Hepatocyte (in vitro differentiated cells): ENCODE data around the gene GCLC.

Source experiments
- EZH2 ChIP-seq: fragments of 200-600 bp; sonication (generic); IDR thresholded peaks from 2 replicates; pipeline ENCODE4 v1.6.1; 2016; ENCODE audit warnings: antibody characterized with exemption, mild to moderate bottlenecking, borderline replicate concordance
- EZH2phosphoT487 ChIP-seq: fragments of 200-600 bp; sonication (generic); IDR thresholded peaks from one replicate; pipeline ENCODE4 v1.6.1; 2018; ENCODE audit warnings: antibody characterized with exemption, mild to moderate bottlenecking, low read depth, moderate library complexity; ENCODE audit not compliant: unreplicated experiment, severe bottlenecking
- TF ChIP-seq, protein P1 (sequence below): fragments of 200-600 bp; sonication (generic); IDR thresholded peaks from 2 replicates; pipeline ENCODE4 v1.5.1; 2016; ENCODE audit warnings: antibody characterized with exemption, mild to moderate bottlenecking; ENCODE audit not compliant: poor library complexity

DNA sequence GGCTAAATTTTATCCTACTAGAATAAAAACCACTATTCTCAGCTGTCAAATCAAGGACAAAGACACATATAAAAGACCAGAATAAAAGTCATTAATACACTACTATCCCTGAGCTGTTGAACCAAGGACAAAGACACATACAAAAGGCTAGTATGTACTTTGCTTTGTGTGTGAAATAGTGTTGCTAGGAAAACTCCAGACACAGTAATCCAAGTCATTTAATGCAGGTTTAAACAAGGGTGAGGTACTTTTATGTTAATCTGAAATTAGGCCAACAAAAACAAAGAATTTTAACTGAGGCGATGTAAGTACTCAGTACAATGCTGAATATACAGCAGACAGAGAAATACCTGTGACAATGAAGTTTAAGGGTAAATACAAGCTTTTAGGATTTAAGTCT lies 18.9 kb downstream of the GCLC start:
- TF ChIP-seq, protein P1, sequence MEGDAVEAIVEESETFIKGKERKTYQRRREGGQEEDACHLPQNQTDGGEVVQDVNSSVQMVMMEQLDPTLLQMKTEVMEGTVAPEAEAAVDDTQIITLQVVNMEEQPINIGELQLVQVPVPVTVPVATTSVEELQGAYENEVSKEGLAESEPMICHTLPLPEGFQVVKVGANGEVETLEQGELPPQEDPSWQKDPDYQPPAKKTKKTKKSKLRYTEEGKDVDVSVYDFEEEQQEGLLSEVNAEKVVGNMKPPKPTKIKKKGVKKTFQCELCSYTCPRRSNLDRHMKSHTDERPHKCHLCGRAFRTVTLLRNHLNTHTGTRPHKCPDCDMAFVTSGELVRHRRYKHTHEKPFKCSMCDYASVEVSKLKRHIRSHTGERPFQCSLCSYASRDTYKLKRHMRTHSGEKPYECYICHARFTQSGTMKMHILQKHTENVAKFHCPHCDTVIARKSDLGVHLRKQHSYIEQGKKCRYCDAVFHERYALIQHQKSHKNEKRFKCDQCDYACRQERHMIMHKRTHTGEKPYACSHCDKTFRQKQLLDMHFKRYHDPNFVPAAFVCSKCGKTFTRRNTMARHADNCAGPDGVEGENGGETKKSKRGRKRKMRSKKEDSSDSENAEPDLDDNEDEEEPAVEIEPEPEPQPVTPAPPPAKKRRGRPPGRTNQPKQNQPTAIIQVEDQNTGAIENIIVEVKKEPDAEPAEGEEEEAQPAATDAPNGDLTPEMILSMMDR: no peak
- TF ChIP-seq EZH2 (no peak), EZH2phosphoT487 (no peak)
